Stomach (tissue), 4 donors: ENCODE data around the gene SARS1.

Source experiments
- CTCF ChIP-seq, 7 experiments: fragments of 450-650 bp in 4 of 7; fragments of 200-600 bp in 3 of 7; sonication (generic) in 3 of 7; IDR thresholded peaks; one replicate each; pipeline ENCODE4 v1.5.1; 2016 to 2019; ENCODE audit warnings: antibody characterized with exemption in 7 of 7, control low read depth in 2 of 7, mild to moderate bottlenecking in 1 of 7
- POLR2A ChIP-seq, 4 donors: fragments of 450-650 bp; IDR thresholded peaks; one replicate each; pipeline ENCODE4 v1.6.1; 2016; ENCODE audit warnings: antibody characterized with exemption in 4 of 4, control low read depth in 2 of 4, mild to moderate bottlenecking in 1 of 4, moderate library complexity in 1 of 4
- POLR2AphosphoS5 ChIP-seq, 3 donors: sonication (generic); formaldehyde crosslinking; IDR thresholded peaks; one replicate each; pipeline ENCODE4 v1.6.1; 2016; ENCODE audit warnings: antibody characterized with exemption in 3 of 3

- TF ChIP-seq POLR2AphosphoS5 (IDR thresholded peaks at IDR 0.05) (no peak), CTCF (IDR thresholded peaks at IDR 0.05) (no peak), POLR2A (IDR thresholded peaks at IDR 0.05) (no peak)
These were observed 57.7 kb downstream of the SARS1 start for GRCh38 chr1:109271458-109271857.
